Ishikawa (cell line): Measurements from ENCODE around the gene RBM43.

Experiments used
- CEBPB ChIP-seq: IDR thresholded peaks from 2 replicates; pipeline ENCODE4 v1.6.1; 2012
- CREB1 ChIP-seq: IDR thresholded peaks from 2 replicates; pipeline ENCODE4 v1.6.1; 2012; ENCODE audit warnings: low read depth
- EGR1 ChIP-seq: IDR thresholded peaks from 2 replicates; pipeline ENCODE4 v1.6.1; 2012
- EP300 ChIP-seq: IDR thresholded peaks from 2 replicates; pipeline ENCODE4 v1.6.1; 2012; ENCODE audit warnings: borderline replicate concordance
- FOXM1 ChIP-seq: IDR thresholded peaks from 2 replicates; pipeline ENCODE4 v1.6.1; 2012; ENCODE audit warnings: low read depth, borderline replicate concordance
- MAX ChIP-seq: IDR thresholded peaks from 2 replicates; pipeline ENCODE4 v1.6.1; 2012
- NFIC ChIP-seq: IDR thresholded peaks from 2 replicates; pipeline ENCODE4 v1.6.1; 2012
- RAD21 ChIP-seq: IDR thresholded peaks from 2 replicates; pipeline ENCODE4 v1.6.1; 2012; ENCODE audit warnings: low read depth
- TAF1 ChIP-seq: IDR thresholded peaks from 2 replicates; pipeline ENCODE4 v1.6.1; 2012; ENCODE audit warnings: low read depth, mild to moderate bottlenecking
- TCF12 ChIP-seq: IDR thresholded peaks from 2 replicates; pipeline ENCODE4 v1.6.1; 2012; ENCODE audit warnings: low read depth
- TEAD4 ChIP-seq: IDR thresholded peaks from 2 replicates; pipeline ENCODE4 v1.6.1; 2012
- YY1 ChIP-seq: IDR thresholded peaks from 2 replicates; pipeline ENCODE4 v1.6.1; 2012; ENCODE audit warnings: low read depth
- ZBTB7A ChIP-seq: IDR thresholded peaks from 2 replicates; pipeline ENCODE4 v1.6.1; 2012; ENCODE audit warnings: low read depth
- TF ChIP-seq, protein P1 (sequence below): IDR thresholded peaks from 2 replicates; pipeline ENCODE4 v1.6.1; 2012
- TF ChIP-seq, protein P2 (sequence below): IDR thresholded peaks from 2 replicates; pipeline ENCODE4 v1.6.1; 2012; ENCODE audit warnings: low read depth, mild to moderate bottlenecking

The RBM43 gene

GRCh38 chr2:151262629-151263028 lies 966 bp upstream of the RBM43 start:
- no peak for TF ChIP-seq EGR1
- TF ChIP-seq, protein P1, sequence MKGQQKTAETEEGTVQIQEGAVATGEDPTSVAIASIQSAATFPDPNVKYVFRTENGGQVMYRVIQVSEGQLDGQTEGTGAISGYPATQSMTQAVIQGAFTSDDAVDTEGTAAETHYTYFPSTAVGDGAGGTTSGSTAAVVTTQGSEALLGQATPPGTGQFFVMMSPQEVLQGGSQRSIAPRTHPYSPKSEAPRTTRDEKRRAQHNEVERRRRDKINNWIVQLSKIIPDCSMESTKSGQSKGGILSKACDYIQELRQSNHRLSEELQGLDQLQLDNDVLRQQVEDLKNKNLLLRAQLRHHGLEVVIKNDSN: no peak
- no peak for TF ChIP-seq MAX
- no peak for TF ChIP-seq TCF12
- TF ChIP-seq TEAD4: no peak
- TF ChIP-seq FOXM1: no peak
- TF ChIP-seq EP300: no peak
- no peak for TF ChIP-seq TAF1
- TF ChIP-seq ZBTB7A: no peak
- no peak for TF ChIP-seq RAD21
- no peak for TF ChIP-seq CEBPB
- TF ChIP-seq YY1: no peak
- TF ChIP-seq, protein P2, sequence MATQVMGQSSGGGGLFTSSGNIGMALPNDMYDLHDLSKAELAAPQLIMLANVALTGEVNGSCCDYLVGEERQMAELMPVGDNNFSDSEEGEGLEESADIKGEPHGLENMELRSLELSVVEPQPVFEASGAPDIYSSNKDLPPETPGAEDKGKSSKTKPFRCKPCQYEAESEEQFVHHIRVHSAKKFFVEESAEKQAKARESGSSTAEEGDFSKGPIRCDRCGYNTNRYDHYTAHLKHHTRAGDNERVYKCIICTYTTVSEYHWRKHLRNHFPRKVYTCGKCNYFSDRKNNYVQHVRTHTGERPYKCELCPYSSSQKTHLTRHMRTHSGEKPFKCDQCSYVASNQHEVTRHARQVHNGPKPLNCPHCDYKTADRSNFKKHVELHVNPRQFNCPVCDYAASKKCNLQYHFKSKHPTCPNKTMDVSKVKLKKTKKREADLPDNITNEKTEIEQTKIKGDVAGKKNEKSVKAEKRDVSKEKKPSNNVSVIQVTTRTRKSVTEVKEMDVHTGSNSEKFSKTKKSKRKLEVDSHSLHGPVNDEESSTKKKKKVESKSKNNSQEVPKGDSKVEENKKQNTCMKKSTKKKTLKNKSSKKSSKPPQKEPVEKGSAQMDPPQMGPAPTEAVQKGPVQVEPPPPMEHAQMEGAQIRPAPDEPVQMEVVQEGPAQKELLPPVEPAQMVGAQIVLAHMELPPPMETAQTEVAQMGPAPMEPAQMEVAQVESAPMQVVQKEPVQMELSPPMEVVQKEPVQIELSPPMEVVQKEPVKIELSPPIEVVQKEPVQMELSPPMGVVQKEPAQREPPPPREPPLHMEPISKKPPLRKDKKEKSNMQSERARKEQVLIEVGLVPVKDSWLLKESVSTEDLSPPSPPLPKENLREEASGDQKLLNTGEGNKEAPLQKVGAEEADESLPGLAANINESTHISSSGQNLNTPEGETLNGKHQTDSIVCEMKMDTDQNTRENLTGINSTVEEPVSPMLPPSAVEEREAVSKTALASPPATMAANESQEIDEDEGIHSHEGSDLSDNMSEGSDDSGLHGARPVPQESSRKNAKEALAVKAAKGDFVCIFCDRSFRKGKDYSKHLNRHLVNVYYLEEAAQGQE: no peak

GRCh38 chr2:151261977-151262291 lies 271 bp upstream of the RBM43 start:
- no peak for TF ChIP-seq CEBPB
- TF ChIP-seq TEAD4: no peak
- no peak for TF ChIP-seq CREB1
- TF ChIP-seq NFIC: no peak
- TF ChIP-seq YY1: no peak
- no peak for TF ChIP-seq MAX
- no peak for TF ChIP-seq TCF12
- no peak for TF ChIP-seq RAD21
- no peak for TF ChIP-seq ZBTB7A

DNA sequence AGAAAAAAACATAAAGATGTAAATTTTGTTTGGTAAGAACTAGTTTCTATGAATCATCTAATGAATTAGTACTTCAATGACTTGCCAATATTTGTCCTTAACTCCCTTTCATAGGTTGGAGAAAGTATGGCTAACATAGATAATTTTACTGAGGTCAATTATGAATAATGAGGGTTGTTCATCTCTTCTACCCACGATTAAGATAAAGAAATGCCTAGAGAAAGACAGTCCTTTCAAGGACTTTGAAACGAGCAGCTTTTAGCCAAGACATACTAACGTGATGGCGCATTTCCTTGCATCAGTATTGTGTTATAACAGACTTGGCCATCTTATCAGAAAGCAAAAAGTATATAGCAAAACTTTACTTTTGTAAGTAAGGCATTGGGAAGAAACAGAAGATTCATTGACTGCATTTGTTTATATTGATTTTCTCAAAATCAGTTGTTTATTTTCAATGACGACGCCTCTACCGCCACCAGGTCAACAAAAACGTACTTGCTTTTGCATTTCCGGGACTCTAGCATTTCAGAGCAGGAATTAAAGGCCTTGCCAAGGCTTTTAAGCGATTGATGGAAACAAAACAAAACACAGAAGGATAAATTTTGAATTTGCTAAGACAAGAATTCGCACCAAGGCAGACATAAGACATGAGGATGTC lies 961 bp downstream of the RBM43 start:
- TF ChIP-seq NFIC (no peak), MAX (no peak), RAD21 (no peak), FOXM1 (no peak)
- TF ChIP-seq, protein P1: no peak
- TF ChIP-seq, protein P2: no peak

GRCh38 chr2:151258121-151258520 lies 3.5 kb downstream of the RBM43 start:
- TF ChIP-seq CEBPB (no peak), RAD21 (no peak), FOXM1 (no peak), YY1 (no peak), EP300 (no peak), TCF12 (no peak), TAF1 (no peak), MAX (no peak), TEAD4 (no peak), EGR1 (no peak), ZBTB7A (no peak), CREB1 (no peak), NFIC (no peak)
- TF ChIP-seq, protein P2: no peak
- TF ChIP-seq, protein P1: no peak
